Neuron (in vitro differentiated cells): ENCODE results near the gene LRRC66.

Source experiments
- H2AFZ ChIP-seq: one replicate; pipeline ENCODE4 v1.6.1; 2013; ENCODE audit warnings: low read depth, mild to moderate bottlenecking, inconsistent platforms, low read length, moderate library complexity
- H3K27me3 ChIP-seq: one replicate; pipeline ENCODE4 v1.6.1; 2013; ENCODE audit warnings: low read length; ENCODE audit not compliant: insufficient read depth
- H3K36me3 ChIP-seq: one replicate; pipeline ENCODE4 v1.6.1; 2013; ENCODE audit warnings: low read length; ENCODE audit not compliant: insufficient read depth
- H3K4me1 ChIP-seq: one replicate; pipeline ENCODE4 v1.6.1; 2013; ENCODE audit warnings: low read length; ENCODE audit not compliant: insufficient read depth
- H3K4me3 ChIP-seq: 2 replicates; pipeline ENCODE4 v1.5.1; 2013; ENCODE audit warnings: mild to moderate bottlenecking, low read length, moderate library complexity
- H3K9me3 ChIP-seq: one replicate; pipeline ENCODE4 v1.6.1; 2013; ENCODE audit warnings: low read length

Gene LRRC66, protein sequence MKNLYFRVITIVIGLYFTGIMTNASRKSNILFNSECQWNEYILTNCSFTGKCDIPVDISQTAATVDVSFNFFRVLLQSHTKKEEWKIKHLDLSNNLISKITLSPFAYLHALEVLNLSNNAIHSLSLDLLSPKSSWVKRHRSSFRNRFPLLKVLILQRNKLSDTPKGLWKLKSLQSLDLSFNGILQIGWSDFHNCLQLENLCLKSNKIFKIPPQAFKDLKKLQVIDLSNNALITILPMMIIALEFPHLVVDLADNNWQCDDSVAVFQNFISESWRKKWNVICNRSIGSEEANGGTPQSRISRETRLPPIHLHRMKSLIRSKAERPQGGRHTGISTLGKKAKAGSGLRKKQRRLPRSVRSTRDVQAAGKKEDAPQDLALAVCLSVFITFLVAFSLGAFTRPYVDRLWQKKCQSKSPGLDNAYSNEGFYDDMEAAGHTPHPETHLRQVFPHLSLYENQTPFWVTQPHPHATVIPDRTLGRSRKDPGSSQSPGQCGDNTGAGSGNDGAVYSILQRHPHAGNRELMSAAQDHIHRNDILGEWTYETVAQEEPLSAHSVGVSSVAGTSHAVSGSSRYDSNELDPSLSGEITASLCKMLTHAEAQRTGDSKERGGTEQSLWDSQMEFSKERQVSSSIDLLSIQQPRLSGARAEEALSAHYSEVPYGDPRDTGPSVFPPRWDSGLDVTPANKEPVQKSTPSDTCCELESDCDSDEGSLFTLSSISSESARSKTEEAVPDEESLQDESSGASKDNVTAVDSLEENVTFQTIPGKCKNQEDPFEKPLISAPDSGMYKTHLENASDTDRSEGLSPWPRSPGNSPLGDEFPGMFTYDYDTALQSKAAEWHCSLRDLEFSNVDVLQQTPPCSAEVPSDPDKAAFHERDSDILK

DNA sequence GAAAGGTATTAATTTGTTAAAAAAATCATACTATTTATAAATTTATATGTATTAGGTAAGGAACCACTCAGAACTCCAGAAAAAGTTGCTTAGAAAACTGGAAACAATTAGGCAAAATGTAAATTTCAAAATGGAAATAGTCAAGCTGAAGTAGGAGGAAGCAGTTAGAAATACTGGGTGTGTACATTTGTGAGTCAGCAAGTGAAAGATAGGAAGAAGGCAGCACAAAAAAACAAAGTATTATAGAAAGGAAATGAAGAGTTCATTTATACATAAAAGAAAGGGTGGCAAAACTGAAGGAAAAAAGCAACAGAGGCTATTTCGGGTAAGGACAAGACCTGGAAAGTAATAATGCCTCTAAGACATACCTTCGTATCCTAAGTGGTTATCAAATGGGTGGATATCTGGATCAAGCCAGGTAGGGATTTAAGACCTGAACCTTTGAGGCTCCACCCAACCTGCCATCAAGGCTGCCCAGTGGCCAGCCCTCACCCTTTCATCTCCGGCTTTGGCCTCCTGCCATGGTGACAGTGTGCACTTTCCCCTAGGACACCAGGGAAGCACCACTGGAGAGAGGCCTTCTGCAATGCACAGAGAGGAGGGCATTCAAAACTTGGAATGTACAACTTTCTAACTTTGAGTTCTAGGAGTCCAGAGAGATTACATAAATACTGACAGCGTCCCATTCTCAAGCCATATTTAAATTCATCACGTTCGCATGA, at the start of gene LRRC66:
Gene LRRC66 (minus strand): TSS at position 428 of the 722 bp plus-strand sequence. CDS start 2,750 bp downstream, outside the sequence.
- no peaks in the 10 kb centered on the region for H3K9me3 ChIP-seq
- H3K27me3 ChIP-seq: no peaks in the 10 kb centered on the region
- H3K36me3 ChIP-seq: peaks cover 39% of the 10 kb centered on the region
- H2AFZ ChIP-seq: no peak within 1 kb of the TSS
- no peaks in the 10 kb centered on the region for H3K4me1 ChIP-seq
- H3K4me3 ChIP-seq: no peak within 1 kb of the TSS

DNA sequence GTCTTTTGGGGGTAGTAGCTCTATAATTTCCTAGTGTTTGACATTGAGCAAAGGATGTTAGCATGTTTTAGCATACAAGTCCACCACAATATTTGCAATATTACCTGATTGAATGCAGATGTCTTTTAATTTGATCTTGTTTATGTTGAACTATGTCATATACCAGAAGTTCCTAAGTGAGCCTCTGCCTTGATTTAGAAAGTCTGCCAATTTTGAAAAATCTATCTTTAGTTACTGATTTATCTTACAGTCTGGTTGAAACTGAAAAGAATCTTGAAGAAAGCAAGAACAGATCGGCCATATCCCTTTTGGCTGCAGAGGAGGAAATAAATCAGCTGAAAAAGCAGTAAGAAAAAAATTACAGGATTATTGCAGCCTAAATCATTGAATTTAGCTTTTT, 49.4 kb upstream of the LRRC66 start:
- H3K4me3 ChIP-seq: no peak overlapping the region
- no peaks in the 10 kb centered on the region for H3K9me3 ChIP-seq
- peaks cover 5% of the 10 kb centered on the region for H3K27me3 ChIP-seq
- H2AFZ ChIP-seq: no peak overlapping the region
- no peaks in the 10 kb centered on the region for H3K36me3 ChIP-seq
- no peaks in the 10 kb centered on the region for H3K4me1 ChIP-seq

DNA sequence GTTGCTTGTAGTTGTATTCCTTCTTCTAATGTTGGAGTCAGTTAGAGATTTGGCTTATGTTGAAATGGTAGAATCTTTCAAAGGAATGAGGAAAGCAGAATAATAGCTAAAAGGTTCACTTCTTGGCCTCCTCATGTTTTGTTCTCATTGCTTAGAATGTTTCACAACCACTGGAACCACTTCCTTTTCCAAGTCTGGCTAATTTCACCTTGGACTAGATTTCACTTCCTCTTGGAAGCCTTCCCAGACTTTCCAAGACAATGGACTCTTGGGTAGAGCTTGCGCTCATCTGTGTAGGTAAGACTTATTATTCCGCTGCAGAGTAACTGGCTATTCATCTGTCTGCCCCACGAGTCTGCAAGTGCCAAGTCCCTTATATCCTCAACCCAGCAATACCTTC, 39.2 kb upstream of the LRRC66 start:
- Histone ChIP-seq H3K9me3 (no peaks in the 10 kb centered on the region), H3K4me3 (no peak overlapping the region), H2AFZ (no peak overlapping the region), H3K27me3 (no peaks in the 10 kb centered on the region), H3K36me3 (no peaks in the 10 kb centered on the region), H3K4me1 (no peaks in the 10 kb centered on the region)

DNA sequence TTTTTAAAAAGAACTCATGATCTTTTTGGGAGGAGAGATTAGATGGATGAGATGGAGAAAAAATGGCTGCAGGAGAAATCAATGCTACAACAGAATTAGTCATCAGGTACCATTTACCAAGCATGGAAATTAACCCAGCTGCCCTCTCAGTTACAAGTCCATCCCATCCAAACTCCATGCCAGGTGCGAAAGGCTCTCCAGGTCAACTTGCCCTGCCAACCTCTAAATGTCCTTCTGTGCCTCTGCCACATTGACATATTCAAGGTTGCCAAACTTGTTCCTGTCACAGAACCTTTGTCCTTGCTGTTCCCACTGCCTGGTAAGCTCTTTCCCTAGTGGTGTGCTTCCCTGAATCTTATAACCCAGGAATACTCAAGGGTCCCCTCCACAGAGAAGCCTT, 38.1 kb upstream of the LRRC66 start:
- H3K9me3 ChIP-seq: no peaks in the 10 kb centered on the region
- H3K27me3 ChIP-seq: peaks cover 2% of the 10 kb centered on the region
- H2AFZ ChIP-seq: no peak overlapping the region
- H3K36me3 ChIP-seq: no peaks in the 10 kb centered on the region
- H3K4me1 ChIP-seq: no peaks in the 10 kb centered on the region
- no peak overlapping the region for H3K4me3 ChIP-seq

DNA sequence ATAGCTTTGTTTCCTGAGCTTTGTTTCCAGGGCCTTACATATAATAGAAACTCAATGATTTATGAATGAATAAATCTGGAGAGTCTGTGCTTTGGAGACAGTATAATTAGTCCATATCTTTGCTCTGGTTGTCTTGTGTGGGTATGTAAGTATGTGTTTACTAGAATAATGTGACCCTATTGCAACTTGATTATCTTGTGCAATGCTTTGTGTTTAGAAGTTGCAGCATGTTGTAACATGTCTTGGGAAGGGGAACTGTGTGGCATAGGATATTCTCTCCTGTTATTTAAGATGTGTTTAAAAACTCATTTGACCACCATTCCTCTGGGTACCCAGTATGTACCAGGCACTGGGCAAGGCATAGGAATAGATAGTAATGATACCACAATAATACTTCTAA, 37.0 kb upstream of the LRRC66 start:
- Histone ChIP-seq H3K27me3 (peaks cover 9% of the 10 kb centered on the region), H2AFZ (no peak overlapping the region), H3K4me1 (no peaks in the 10 kb centered on the region), H3K4me3 (no peak overlapping the region), H3K36me3 (no peaks in the 10 kb centered on the region), H3K9me3 (peaks cover 1% of the 10 kb centered on the region)

DNA sequence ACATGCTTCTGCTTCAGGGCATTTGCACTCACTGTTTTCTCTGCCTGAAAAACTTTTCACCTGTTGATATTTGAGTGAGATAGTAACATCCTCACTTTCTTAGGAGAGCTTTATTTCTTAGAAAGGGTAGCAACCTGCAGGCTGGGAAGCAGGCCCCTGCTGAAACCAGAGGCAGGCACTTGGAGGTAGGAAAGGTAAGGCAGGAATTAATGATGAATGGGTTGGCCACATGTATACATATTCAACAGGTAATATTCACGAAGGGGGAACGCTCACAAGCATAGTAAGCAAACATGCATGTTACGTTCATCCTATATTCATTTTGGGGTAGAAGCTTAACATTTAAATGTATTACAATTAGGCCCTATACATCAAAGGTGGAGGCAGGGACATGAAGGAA, 34.1 kb upstream of the LRRC66 start:
- Histone ChIP-seq H3K4me3 (no peak overlapping the region), H2AFZ (no peak overlapping the region), H3K9me3 (peaks cover 6% of the 10 kb centered on the region), H3K4me1 (no peaks in the 10 kb centered on the region), H3K36me3 (no peaks in the 10 kb centered on the region), H3K27me3 (peaks cover 26% of the 10 kb centered on the region)

DNA sequence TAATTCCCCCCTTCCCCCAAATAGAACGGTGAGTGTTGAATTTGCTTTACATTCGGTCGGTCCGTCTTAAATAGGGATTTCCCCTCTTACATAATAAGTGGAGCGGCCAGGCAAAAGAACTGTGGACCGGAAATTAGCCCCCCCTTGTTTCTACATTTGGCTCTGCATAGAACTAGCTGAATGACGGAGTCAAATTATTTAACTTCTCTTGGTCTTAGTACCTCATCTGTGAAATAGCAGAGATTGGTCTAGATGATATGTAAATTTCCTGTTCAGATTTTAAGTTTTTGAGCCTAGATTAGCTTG, 32.3 kb upstream of the LRRC66 start:
- peaks cover 29% of the 10 kb centered on the region for H3K27me3 ChIP-seq
- H2AFZ ChIP-seq: peak overlapping the region; percentile 24
- H3K9me3 ChIP-seq: peaks cover 6% of the 10 kb centered on the region
- no peaks in the 10 kb centered on the region for H3K4me1 ChIP-seq
- peak overlapping the region; percentile 17 for H3K4me3 ChIP-seq
- H3K36me3 ChIP-seq: no peaks in the 10 kb centered on the region

DNA sequence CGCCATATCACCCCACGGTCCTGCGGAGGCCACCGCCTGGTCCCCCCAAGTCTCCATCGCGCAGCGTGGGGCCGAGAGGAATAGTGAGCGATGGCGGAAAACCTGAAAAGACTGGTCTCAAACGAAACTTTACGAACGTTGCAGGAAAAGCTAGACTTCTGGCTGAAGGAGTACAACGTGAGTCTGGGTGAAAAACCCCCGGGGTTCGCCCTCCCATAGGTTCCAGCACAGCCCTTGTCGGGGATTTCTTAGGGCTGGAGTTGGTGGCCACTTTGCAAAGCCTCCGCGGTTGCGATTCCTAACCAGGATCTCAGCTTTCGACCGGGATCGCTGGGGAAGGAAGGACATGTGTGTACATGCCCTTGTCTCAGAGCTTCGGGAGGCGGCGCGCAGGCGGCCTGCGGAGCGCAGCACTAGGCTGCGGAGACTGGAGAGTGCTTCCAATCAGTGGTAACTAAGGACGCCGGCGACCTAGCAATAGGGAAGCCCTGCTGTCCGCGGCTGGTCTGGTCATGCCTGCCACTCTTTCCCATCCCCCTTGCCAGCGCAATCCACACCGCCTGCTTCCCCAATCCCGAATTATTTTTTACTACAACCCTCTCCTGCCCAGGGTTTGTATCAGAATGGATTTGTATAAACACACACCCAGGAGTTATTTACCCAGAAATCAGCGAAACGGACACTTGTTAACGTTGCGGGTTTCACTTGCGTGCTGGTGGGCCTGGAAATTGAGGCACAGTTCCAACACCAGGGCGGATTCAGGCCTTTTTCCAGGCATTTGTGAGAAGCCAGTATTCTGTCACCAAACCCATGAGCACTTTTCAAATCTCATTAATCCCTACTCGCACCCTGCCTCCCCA, 31.7 kb upstream of the LRRC66 start:
- Histone ChIP-seq H3K27me3 (peaks cover 29% of the 10 kb centered on the region), H2AFZ (peak overlapping the region; percentile 24), H3K4me1 (no peaks in the 10 kb centered on the region), H3K36me3 (no peaks in the 10 kb centered on the region), H3K4me3 (peak overlapping the region; percentile 36), H3K9me3 (peaks cover 6% of the 10 kb centered on the region)

DNA sequence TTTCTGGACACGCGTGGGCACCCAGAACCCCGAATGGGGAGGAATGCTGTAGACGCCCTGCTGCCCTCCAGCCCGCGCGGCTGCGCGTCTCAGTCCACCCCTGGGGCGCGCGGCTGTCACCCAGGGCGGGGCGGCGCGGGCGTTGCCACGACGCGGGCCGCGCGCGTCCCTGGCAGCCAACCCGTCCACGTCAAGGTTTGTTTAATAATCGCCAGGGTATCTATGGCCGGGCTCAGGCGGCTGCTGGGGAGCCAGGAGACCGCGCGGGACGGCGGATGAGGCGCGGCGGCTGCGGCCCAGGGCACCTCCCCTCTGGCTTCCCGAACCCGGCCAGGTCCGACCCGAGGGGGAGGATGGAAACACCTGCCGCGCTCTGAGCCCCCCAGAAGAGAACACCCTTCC, 31.1 kb upstream of the LRRC66 start, which contains the start of gene SPATA18:
Gene SPATA18 (plus strand): TSS at position 92 of the 402 bp plus-strand sequence. CDS start 401 bp downstream, outside the sequence.
- no peaks in the 10 kb centered on the region for H3K4me1 ChIP-seq
- H3K9me3 ChIP-seq: peaks cover 6% of the 10 kb centered on the region
- peak within 1 kb of the TSS; percentile 24 for H2AFZ ChIP-seq
- H3K36me3 ChIP-seq: no peaks in the 10 kb centered on the region
- peak within 1 kb of the TSS; percentile 36 for H3K4me3 ChIP-seq
- peaks cover 29% of the 10 kb centered on the region for H3K27me3 ChIP-seq

DNA sequence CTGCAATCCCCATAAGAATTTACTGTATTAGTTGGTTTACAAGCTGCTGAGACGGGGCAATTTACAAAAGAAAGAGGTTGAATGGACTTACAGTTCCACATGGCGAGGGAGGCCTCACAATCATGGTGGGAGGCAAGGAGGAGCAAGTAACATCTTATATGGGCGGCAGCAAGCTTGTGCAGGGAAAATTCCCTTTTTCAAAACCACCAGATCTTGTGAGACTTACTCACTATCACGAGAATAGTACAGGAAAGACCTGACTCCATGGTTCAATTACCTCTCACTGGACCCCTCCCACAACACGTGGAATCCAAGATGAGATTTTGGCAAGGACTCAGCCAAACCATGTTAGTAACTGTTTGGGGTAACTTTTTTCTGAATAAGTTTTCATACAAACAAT, 29.1 kb upstream of the LRRC66 start:
- no peaks in the 10 kb centered on the region for H3K36me3 ChIP-seq
- no peak overlapping the region for H3K4me3 ChIP-seq
- peaks cover 6% of the 10 kb centered on the region for H3K9me3 ChIP-seq
- H2AFZ ChIP-seq: no peak overlapping the region
- H3K4me1 ChIP-seq: no peaks in the 10 kb centered on the region
- H3K27me3 ChIP-seq: peaks cover 29% of the 10 kb centered on the region

DNA sequence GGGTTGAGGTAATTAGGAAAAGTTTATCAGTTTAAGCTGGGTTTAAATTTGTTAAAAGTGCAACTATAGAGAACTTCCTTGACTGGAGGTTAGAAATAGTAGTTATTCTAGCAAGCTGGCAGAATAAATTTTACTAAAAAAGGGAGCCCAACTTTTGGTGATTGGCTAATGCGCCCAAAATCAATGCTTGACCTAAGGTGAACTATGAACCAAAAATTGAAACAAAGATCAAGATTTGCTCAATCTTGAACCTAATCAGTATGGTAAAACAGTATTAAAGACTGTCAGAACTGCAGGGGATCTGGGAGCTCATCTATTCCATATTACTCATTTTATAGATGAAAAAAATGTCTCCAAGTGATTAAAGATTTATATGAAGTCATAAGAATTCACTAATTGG, 24.9 kb upstream of the LRRC66 start:
- no peaks in the 10 kb centered on the region for H3K9me3 ChIP-seq
- H2AFZ ChIP-seq: no peak overlapping the region

More for the DNA sequence above, 24.9 kb upstream of the LRRC66 start:
- H3K36me3 ChIP-seq: no peaks in the 10 kb centered on the region
- no peaks in the 10 kb centered on the region for H3K4me1 ChIP-seq
- peaks cover 21% of the 10 kb centered on the region for H3K27me3 ChIP-seq
- no peak overlapping the region for H3K4me3 ChIP-seq
